ENCODE measurements around the gene ARHGEF4.

DNA sequence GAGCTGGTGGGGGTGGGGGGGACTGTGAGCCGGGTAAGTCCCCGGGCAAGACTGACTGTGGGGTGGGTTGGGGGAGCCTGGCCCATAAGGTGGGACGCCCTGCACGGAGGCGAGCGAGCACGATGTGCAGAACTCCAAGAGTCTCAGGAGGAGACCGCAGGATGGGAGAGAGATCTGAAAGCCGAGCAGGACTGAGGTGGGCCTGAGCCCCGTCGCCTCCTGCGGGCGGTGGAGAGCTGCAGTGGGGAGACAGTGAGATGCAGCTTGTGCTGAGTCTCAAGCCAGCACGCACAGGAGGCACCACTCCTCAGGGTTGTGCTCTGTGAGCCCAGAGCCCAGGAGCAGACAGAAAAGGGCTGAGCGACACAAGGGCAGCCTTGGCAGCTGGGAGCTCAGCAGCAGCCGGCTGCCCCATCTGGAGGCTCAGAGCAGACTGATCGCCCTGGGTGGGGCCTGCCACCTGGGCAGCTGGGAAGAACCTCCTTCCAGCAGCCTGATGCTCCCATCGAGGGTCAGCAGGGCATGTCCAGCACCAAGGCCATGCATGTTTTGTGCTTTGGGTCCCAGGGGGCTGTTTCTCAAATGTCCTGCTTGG, 15.9 kb downstream of the ARHGEF4 start:
- TF ChIP-seq, protein P1, sequence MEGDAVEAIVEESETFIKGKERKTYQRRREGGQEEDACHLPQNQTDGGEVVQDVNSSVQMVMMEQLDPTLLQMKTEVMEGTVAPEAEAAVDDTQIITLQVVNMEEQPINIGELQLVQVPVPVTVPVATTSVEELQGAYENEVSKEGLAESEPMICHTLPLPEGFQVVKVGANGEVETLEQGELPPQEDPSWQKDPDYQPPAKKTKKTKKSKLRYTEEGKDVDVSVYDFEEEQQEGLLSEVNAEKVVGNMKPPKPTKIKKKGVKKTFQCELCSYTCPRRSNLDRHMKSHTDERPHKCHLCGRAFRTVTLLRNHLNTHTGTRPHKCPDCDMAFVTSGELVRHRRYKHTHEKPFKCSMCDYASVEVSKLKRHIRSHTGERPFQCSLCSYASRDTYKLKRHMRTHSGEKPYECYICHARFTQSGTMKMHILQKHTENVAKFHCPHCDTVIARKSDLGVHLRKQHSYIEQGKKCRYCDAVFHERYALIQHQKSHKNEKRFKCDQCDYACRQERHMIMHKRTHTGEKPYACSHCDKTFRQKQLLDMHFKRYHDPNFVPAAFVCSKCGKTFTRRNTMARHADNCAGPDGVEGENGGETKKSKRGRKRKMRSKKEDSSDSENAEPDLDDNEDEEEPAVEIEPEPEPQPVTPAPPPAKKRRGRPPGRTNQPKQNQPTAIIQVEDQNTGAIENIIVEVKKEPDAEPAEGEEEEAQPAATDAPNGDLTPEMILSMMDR (conservative IDR thresholded peaks at IDR 0.05; ENCODE audit: low read depth in 2 of 2), result no peak
- TF ChIP-seq, protein P2, sequence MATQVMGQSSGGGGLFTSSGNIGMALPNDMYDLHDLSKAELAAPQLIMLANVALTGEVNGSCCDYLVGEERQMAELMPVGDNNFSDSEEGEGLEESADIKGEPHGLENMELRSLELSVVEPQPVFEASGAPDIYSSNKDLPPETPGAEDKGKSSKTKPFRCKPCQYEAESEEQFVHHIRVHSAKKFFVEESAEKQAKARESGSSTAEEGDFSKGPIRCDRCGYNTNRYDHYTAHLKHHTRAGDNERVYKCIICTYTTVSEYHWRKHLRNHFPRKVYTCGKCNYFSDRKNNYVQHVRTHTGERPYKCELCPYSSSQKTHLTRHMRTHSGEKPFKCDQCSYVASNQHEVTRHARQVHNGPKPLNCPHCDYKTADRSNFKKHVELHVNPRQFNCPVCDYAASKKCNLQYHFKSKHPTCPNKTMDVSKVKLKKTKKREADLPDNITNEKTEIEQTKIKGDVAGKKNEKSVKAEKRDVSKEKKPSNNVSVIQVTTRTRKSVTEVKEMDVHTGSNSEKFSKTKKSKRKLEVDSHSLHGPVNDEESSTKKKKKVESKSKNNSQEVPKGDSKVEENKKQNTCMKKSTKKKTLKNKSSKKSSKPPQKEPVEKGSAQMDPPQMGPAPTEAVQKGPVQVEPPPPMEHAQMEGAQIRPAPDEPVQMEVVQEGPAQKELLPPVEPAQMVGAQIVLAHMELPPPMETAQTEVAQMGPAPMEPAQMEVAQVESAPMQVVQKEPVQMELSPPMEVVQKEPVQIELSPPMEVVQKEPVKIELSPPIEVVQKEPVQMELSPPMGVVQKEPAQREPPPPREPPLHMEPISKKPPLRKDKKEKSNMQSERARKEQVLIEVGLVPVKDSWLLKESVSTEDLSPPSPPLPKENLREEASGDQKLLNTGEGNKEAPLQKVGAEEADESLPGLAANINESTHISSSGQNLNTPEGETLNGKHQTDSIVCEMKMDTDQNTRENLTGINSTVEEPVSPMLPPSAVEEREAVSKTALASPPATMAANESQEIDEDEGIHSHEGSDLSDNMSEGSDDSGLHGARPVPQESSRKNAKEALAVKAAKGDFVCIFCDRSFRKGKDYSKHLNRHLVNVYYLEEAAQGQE (IDR thresholded peaks at IDR 0.05; ENCODE audit: unreplicated experiment), result no peak
- TF ChIP-seq EZH2 (IDR thresholded peaks at IDR 0.05; ENCODE audit: low read depth, unreplicated experiment) (no peak), POLR2AphosphoS5 (IDR thresholded peaks at IDR 0.05; ENCODE audit: low read depth) (no peak), EZH2phosphoT487 (IDR thresholded peaks at IDR 0.05; ENCODE audit: unreplicated experiment) (no peak), CREB1 (CRISPR knock-in tag; IDR thresholded peaks at IDR 0.05; ENCODE audit: low read depth) (no peak), NANOG (IDR thresholded peaks at IDR 0.05; ENCODE audit: borderline replicate concordance) (no peak), STAT1 (IDR thresholded peaks at IDR 0.05; ENCODE audit: unreplicated experiment) (no peak), JUNB (IDR thresholded peaks at IDR 0.05; ENCODE audit: unreplicated experiment) (no peak), ZNF114 (CRISPR knock-in tag; IDR thresholded peaks at IDR 0.05) (no peak)
- TF ChIP-seq, protein P3, sequence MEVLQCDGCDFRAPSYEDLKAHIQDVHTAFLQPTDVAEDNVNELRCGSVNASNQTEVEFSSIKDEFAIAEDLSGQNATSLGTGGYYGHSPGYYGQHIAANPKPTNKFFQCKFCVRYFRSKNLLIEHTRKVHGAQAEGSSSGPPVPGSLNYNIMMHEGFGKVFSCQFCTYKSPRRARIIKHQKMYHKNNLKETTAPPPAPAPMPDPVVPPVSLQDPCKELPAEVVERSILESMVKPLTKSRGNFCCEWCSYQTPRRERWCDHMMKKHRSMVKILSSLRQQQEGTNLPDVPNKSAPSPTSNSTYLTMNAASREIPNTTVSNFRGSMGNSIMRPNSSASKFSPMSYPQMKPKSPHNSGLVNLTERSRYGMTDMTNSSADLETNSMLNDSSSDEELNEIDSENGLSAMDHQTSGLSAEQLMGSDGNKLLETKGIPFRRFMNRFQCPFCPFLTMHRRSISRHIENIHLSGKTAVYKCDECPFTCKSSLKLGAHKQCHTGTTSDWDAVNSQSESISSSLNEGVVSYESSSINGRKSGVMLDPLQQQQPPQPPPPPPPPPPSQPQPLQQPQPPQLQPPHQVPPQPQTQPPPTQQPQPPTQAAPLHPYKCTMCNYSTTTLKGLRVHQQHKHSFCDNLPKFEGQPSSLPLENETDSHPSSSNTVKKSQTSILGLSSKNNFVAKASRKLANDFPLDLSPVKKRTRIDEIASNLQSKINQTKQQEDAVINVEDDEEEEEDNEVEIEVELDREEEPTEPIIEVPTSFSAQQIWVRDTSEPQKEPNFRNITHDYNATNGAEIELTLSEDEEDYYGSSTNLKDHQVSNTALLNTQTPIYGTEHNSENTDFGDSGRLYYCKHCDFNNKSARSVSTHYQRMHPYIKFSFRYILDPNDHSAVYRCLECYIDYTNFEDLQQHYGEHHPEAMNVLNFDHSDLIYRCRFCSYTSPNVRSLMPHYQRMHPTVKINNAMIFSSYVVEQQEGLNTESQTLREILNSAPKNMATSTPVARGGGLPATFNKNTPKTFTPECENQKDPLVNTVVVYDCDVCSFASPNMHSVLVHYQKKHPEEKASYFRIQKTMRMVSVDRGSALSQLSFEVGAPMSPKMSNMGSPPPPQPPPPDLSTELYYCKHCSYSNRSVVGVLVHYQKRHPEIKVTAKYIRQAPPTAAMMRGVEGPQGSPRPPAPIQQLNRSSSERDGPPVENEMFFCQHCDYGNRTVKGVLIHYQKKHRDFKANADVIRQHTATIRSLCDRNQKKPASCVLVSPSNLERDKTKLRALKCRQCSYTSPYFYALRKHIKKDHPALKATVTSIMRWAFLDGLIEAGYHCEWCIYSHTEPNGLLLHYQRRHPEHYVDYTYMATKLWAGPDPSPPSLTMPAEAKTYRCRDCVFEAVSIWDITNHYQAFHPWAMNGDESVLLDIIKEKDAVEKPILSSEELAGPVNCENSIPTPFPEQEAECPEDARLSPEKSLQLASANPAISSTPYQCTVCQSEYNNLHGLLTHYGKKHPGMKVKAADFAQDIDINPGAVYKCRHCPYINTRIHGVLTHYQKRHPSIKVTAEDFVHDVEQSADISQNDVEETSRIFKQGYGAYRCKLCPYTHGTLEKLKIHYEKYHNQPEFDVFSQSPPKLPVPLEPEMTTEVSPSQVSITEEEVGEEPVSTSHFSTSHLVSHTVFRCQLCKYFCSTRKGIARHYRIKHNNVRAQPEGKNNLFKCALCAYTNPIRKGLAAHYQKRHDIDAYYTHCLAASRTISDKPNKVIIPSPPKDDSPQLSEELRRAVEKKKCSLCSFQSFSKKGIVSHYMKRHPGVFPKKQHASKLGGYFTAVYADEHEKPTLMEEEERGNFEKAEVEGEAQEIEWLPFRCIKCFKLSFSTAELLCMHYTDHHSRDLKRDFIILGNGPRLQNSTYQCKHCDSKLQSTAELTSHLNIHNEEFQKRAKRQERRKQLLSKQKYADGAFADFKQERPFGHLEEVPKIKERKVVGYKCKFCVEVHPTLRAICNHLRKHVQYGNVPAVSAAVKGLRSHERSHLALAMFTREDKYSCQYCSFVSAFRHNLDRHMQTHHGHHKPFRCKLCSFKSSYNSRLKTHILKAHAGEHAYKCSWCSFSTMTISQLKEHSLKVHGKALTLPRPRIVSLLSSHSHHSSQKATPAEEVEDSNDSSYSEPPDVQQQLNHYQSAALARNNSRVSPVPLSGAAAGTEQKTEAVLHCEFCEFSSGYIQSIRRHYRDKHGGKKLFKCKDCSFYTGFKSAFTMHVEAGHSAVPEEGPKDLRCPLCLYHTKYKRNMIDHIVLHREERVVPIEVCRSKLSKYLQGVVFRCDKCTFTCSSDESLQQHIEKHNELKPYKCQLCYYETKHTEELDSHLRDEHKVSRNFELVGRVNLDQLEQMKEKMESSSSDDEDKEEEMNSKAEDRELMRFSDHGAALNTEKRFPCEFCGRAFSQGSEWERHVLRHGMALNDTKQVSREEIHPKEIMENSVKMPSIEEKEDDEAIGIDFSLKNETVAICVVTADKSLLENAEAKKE (CRISPR knock-in tag; IDR thresholded peaks at IDR 0.05), result no peak
- TF ChIP-seq, protein P4, sequence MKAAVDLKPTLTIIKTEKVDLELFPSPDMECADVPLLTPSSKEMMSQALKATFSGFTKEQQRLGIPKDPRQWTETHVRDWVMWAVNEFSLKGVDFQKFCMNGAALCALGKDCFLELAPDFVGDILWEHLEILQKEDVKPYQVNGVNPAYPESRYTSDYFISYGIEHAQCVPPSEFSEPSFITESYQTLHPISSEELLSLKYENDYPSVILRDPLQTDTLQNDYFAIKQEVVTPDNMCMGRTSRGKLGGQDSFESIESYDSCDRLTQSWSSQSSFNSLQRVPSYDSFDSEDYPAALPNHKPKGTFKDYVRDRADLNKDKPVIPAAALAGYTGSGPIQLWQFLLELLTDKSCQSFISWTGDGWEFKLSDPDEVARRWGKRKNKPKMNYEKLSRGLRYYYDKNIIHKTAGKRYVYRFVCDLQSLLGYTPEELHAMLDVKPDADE (IDR thresholded peaks at IDR 0.05), result no peak

Measured in GM23338 (cell line).